Endothelial cell of umbilical vein (primary cell): ENCODE data around the gene IL36RN. TPM values are rescaled to one million over a fixed set of nuclear protein-coding genes. Genes with fewer than 3 reads are reported as not detected.

ENCODE experiments used
- BruUV-seq: library from RNA; stranded (reverse); fragments of 400-500 nt; replicated peaks from 2 replicates; lab custom pipeline; 2021; lab: Mats Ljungman, UMichigan
- CTCF ChIA-PET: fragments of 300-600, 350-600 bp; sonication (Branson Sonifier 250); formaldehyde crosslinking; loops from one replicate; lab custom pipeline; 2021; ENCODE audit warnings: antibody characterized with exemption, inconsistent platforms; lab: Charles Lee
- POLR2A ChIA-PET: fragments of 300-600, 350-600 bp; sonication (Branson Sonifier 250); formaldehyde crosslinking; loops from one replicate; lab custom pipeline; 2021; ENCODE audit warnings: antibody characterized with exemption, inconsistent platforms; lab: Charles Lee
- DNase-seq: peaks from one replicate; pipeline ENCODE4 v3.0.0-alpha.2; 2011; ENCODE audit warnings: low read depth, low spot score
- FAIRE-seq: peaks from 2 replicates; lab custom pipeline; 2011; peaks lifted over from hg19 to GRCh38; lab: Jason Lieb, UNC
- H2AFZ ChIP-seq: 2 replicates; pipeline ENCODE4 v1.6.0; 2012; ENCODE audit warnings: low read depth, low read length, control low read depth, inconsistent platforms
- H3K27ac ChIP-seq: 2 replicates; pipeline ENCODE4 v1.5.1; 2011; ENCODE audit warnings: low read depth, mild to moderate bottlenecking, control low read depth, low read length, moderate library complexity; ENCODE audit not compliant: insufficient read depth
- H3K27me3 ChIP-seq, 2 experiments: 2 replicates each; pipeline versions ENCODE4 v1.6.0 to v1.6.1; 2011; ENCODE audit warnings: low read length in 2 of 2, mixed read lengths in 1 of 2; ENCODE audit not compliant: control insufficient read depth in 2 of 2, insufficient read depth in 2 of 2
- H3K36me3 ChIP-seq, 2 experiments: 2 replicates in 1 of 2; 3 replicates in 1 of 2; pipeline ENCODE4 v1.5.1; 2011; ENCODE audit warnings: low read length in 2 of 2, mild to moderate bottlenecking in 1 of 2, moderate library complexity in 1 of 2; ENCODE audit not compliant: control insufficient read depth in 2 of 2, insufficient read depth in 2 of 2; ENCODE audit errors: extremely low read depth in 1 of 2
- H3K4me1 ChIP-seq: 3 replicates; pipeline ENCODE4 v1.5.1; 2011; ENCODE audit warnings: mild to moderate bottlenecking, low read length; ENCODE audit not compliant: control insufficient read depth, insufficient read depth; ENCODE audit errors: extremely low read depth
- H3K4me2 ChIP-seq: 2 replicates; pipeline ENCODE4 v1.6.1; 2011; ENCODE audit warnings: low read length, control low read depth, mixed read lengths; ENCODE audit not compliant: insufficient read depth
- H3K4me3 ChIP-seq, 3 experiments: fragments of 200-600 bp in 1 of 3; sonication (generic), shearing (Covaris generic) in 1 of 3; replicated peaks in 1 of 3; 2 replicates each; pipeline ENCODE4 v1.5.1; 2011 to 2016; ENCODE audit warnings: control low read depth in 3 of 3, low read length in 3 of 3, mild to moderate bottlenecking in 2 of 3, inconsistent platforms in 1 of 3, low read depth in 1 of 3, moderate library complexity in 1 of 3; ENCODE audit not compliant: insufficient read depth in 1 of 3
- H3K79me2 ChIP-seq: 2 replicates; pipeline ENCODE4 v1.6.0; 2012; ENCODE audit warnings: low read length, inconsistent platforms; ENCODE audit not compliant: control insufficient read depth, insufficient read depth
- H3K9ac ChIP-seq: replicated peaks from 2 replicates; pipeline ENCODE3; 2011; ENCODE audit warnings: low read length, control low read depth; ENCODE audit not compliant: insufficient read depth; ENCODE audit errors: extremely low read depth
- H3K9me1 ChIP-seq: replicated peaks from 3 replicates; pipeline ENCODE4 v1.6.0; 2011; ENCODE audit warnings: mild to moderate bottlenecking, low read length; ENCODE audit not compliant: control insufficient read depth, insufficient read depth; ENCODE audit errors: extremely low read depth
- H3K9me3 ChIP-seq: replicated peaks from 2 replicates; pipeline ENCODE4 v1.5.1; 2012; ENCODE audit warnings: low read length, inconsistent platforms; ENCODE audit not compliant: control insufficient read depth, insufficient read depth
- H4K20me1 ChIP-seq: replicated peaks from 2 replicates; pipeline ENCODE3; 2011; ENCODE audit warnings: mild to moderate bottlenecking, low read length; ENCODE audit not compliant: control insufficient read depth, insufficient read depth; ENCODE audit errors: extremely low read depth
- EZH2 ChIP-seq: IDR thresholded peaks from 2 replicates; pipeline ENCODE4 v1.6.1; 2012; ENCODE audit warnings: borderline replicate concordance, low read depth, mild to moderate bottlenecking, moderate library complexity, low read length, inconsistent platforms; ENCODE audit not compliant: severe bottlenecking
- FOS ChIP-seq: IDR thresholded peaks from 2 replicates; pipeline ENCODE4 v1.6.1; 2011; ENCODE audit warnings: mild to moderate bottlenecking, low read length, moderate library complexity, borderline replicate concordance; ENCODE audit not compliant: insufficient read depth
- GATA2 ChIP-seq: IDR thresholded peaks from 2 replicates; pipeline ENCODE4 v1.7.0; 2011; ENCODE audit warnings: low read depth, mild to moderate bottlenecking, moderate library complexity, mixed read lengths, low read length; ENCODE audit not compliant: insufficient read length, insufficient read depth
- JUN ChIP-seq: IDR thresholded peaks from 2 replicates; pipeline ENCODE4 v1.6.1; 2011; ENCODE audit warnings: borderline replicate concordance, low read depth; ENCODE audit not compliant: insufficient read length, insufficient read depth
- MYC ChIP-seq: IDR thresholded peaks from one replicate; pipeline ENCODE4 v1.6.1; 2011; ENCODE audit warnings: mild to moderate bottlenecking, low read depth, low read length
- POLR2A ChIP-seq: IDR thresholded peaks from 2 replicates; pipeline ENCODE4 v1.6.1; 2012; ENCODE audit warnings: low read depth, mild to moderate bottlenecking, control low read depth, low read length
- POLR2AphosphoS5 ChIP-seq: IDR thresholded peaks from 2 replicates; pipeline ENCODE4 v1.6.1; 2012; ENCODE audit warnings: low read depth, mild to moderate bottlenecking, control low read depth, low read length, moderate library complexity; ENCODE audit not compliant: insufficient read depth
- dilution Hi-C: fragments of 300-500 bp; cut with MboI; formaldehyde crosslinking; loops from one replicate; pipeline ENCODE4 v1.15.0; 2019; ENCODE audit warnings: low sequenced_read_pairs; ENCODE audit not compliant: extremely low pct_ligation_motif_present
- intact Hi-C: fragments of 100-400 bp; cut with micrococcal nuclease; formaldehyde crosslinking; loops from one replicate; pipeline ENCODE4 v1.10.0; 2022
- polyA plus RNA-seq, 4 experiments: library from polyadenylated mRNA; depleted of rRNA in 3 of 4; stranded (reverse) in 3 of 4; unstranded in 1 of 4; fragments of >200 nt; gene quantifications; 2 replicates each; pipeline versions ENCODE4 v1.2.1 to v1.2.3, GENCODE V29; 2011 to 2012; ENCODE audit warnings: missing spikeins in 1 of 4
- total RNA-seq: library from RNA; stranded (reverse); gene quantifications from 2 replicates; pipeline ENCODE4 v1.2.3, GENCODE V29; 2021
- TF ChIP-seq, protein P1 (sequence below), 2 donors: IDR thresholded peaks; 1 replicate in 1 of 2; 2 replicates in 1 of 2; pipeline ENCODE4 v1.5.1; 2011; ENCODE audit warnings: low read length in 2 of 2, mild to moderate bottlenecking in 2 of 2, moderate library complexity in 2 of 2, control low read depth in 1 of 2, inconsistent platforms in 1 of 2, low read depth in 1 of 2; ENCODE audit not compliant: insufficient read depth in 1 of 2; ENCODE audit errors: extremely low read depth in 1 of 2
- TF ChIP-seq, protein P2 (sequence below): IDR thresholded peaks from 2 replicates; pipeline ENCODE4 v1.6.1; 2011; ENCODE audit not compliant: insufficient read depth, insufficient read length

IL36RN gene
- total and polyA plus RNA-seq, 2 donors (not counting 3 experiments of a cell fraction or from before 2014, with no cell fraction given): not detected

GRCh38 chr2:113083296-113083695 lies 24.3 kb downstream of the IL36RN start:
- H3K4me2 ChIP-seq: no peak overlapping the region
- H3K4me1 ChIP-seq: no peaks in the 10 kb centered on the region
- DNase-seq (no peak), FAIRE-seq (no peak)
- H3K36me3 ChIP-seq: no peaks in the 10 kb centered on the region
- ChIA-PET POLR2A (no interaction called here), CTCF (interaction anchor here (1.0 kb wide), 1 partner anchor 55 kb away, joined by 4 read pairs; no protein-coding TSS in a partner anchor)
- no peaks in the 10 kb centered on the region for H3K9me1 ChIP-seq
- H2AFZ ChIP-seq: no peak overlapping the region
- no peak overlapping the region for H3K27ac ChIP-seq
- H3K27me3 ChIP-seq: peaks cover 3 to 10% of the 10 kb centered on the region in 2 experiments
- no peaks in the 10 kb centered on the region for H4K20me1 ChIP-seq
- no peaks in the 10 kb centered on the region for H3K9me3 ChIP-seq
- no TSS peak for BruUV-seq
- H3K4me3 ChIP-seq: no peak overlapping the region
- TF ChIP-seq, protein P1, sequence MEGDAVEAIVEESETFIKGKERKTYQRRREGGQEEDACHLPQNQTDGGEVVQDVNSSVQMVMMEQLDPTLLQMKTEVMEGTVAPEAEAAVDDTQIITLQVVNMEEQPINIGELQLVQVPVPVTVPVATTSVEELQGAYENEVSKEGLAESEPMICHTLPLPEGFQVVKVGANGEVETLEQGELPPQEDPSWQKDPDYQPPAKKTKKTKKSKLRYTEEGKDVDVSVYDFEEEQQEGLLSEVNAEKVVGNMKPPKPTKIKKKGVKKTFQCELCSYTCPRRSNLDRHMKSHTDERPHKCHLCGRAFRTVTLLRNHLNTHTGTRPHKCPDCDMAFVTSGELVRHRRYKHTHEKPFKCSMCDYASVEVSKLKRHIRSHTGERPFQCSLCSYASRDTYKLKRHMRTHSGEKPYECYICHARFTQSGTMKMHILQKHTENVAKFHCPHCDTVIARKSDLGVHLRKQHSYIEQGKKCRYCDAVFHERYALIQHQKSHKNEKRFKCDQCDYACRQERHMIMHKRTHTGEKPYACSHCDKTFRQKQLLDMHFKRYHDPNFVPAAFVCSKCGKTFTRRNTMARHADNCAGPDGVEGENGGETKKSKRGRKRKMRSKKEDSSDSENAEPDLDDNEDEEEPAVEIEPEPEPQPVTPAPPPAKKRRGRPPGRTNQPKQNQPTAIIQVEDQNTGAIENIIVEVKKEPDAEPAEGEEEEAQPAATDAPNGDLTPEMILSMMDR (IDR thresholded peaks at IDR 0.05; ENCODE audit: extremely low read depth in 1 of 2, insufficient read depth in 1 of 2, low read depth in 1 of 2, low read length in 2 of 2): no peak
- TF ChIP-seq EZH2 (no peak), GATA2 (no peak), JUN (no peak), POLR2AphosphoS5 (no peak), POLR2A (no peak), FOS (no peak), MYC (no peak)
- TF ChIP-seq, protein P2, sequence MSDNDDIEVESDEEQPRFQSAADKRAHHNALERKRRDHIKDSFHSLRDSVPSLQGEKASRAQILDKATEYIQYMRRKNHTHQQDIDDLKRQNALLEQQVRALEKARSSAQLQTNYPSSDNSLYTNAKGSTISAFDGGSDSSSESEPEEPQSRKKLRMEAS: no peak
- intact Hi-C loops: no loop called here
- dilution Hi-C loops: no loop called here
- no peaks in the 10 kb centered on the region for H3K79me2 ChIP-seq
- no peak overlapping the region for H3K9ac ChIP-seq
